Fibroblast of lung (primary cell): ENCODE data around the gene HPCAL1. TPM values are rescaled to one million over a fixed set of nuclear protein-coding genes. Genes with fewer than 3 reads are reported as not detected.

Experiments
- DNase-seq, 2 donors: peaks; one replicate each; pipeline versions ENCODE4 v3.0.0 to v3.0.0-alpha.2; 2010; ENCODE audit warnings: low read depth in 2 of 2
- H2AFZ ChIP-seq: 2 replicates; pipeline ENCODE4 v1.5.1; 2012; ENCODE audit warnings: low read length, control low read depth, inconsistent platforms
- H3K27ac ChIP-seq: 2 replicates; pipeline ENCODE4 v1.5.1; 2011; ENCODE audit warnings: low read length, control low read depth; ENCODE audit not compliant: insufficient read depth
- H3K27me3 ChIP-seq: 2 replicates; pipeline ENCODE4 v1.5.1; 2011; ENCODE audit warnings: mild to moderate bottlenecking, low read length; ENCODE audit not compliant: control insufficient read depth, insufficient read depth
- H3K36me3 ChIP-seq: 2 replicates; pipeline ENCODE4 v1.5.1; 2011; ENCODE audit warnings: low read length; ENCODE audit not compliant: control insufficient read depth, insufficient read depth
- H3K4me1 ChIP-seq: 2 replicates; pipeline ENCODE4 v1.5.1; 2011; ENCODE audit warnings: low read length; ENCODE audit not compliant: control insufficient read depth, insufficient read depth; ENCODE audit errors: extremely low read depth
- H3K4me2 ChIP-seq: 2 replicates; pipeline ENCODE4 v1.5.1; 2011; ENCODE audit warnings: low read length, control low read depth; ENCODE audit not compliant: insufficient read depth; ENCODE audit errors: extremely low read depth
- H3K4me3 ChIP-seq, 4 experiments: fragments of 200-600 bp in 1 of 4; sonication (generic) in 1 of 4; replicated peaks in 1 of 4; 2 replicates each; pipeline ENCODE4 v1.5.1; 2011 to 2016; ENCODE audit warnings: low read length in 4 of 4, low read depth in 3 of 4, mild to moderate bottlenecking in 3 of 4, control low read depth in 2 of 4, inconsistent platforms in 1 of 4, mixed read lengths in 1 of 4; ENCODE audit not compliant: insufficient read depth in 1 of 4; ENCODE audit errors: control extremely low read depth in 1 of 4
- H3K79me2 ChIP-seq: 2 replicates; pipeline ENCODE4 v1.5.1; 2012; ENCODE audit warnings: mild to moderate bottlenecking, low read length, inconsistent platforms; ENCODE audit not compliant: control insufficient read depth, insufficient read depth
- H3K9ac ChIP-seq: 2 replicates; pipeline ENCODE4 v1.5.1; 2011; ENCODE audit warnings: mild to moderate bottlenecking, low read length, control low read depth; ENCODE audit not compliant: insufficient read depth
- H3K9me3 ChIP-seq: 2 replicates; pipeline ENCODE4 v1.5.1; 2012; ENCODE audit warnings: low read depth, low read length; ENCODE audit not compliant: control insufficient read depth, insufficient read depth
- H4K20me1 ChIP-seq: 2 replicates; pipeline ENCODE4 v1.5.1; 2011; ENCODE audit warnings: low read length; ENCODE audit not compliant: control insufficient read depth, insufficient read depth; ENCODE audit errors: extremely low read depth
- EZH2 ChIP-seq: IDR thresholded peaks from 2 replicates; pipeline ENCODE4 v1.5.1; 2012; ENCODE audit warnings: low read length, control low read depth, mild to moderate bottlenecking; ENCODE audit errors: missing control alignments
- polyA plus RNA-seq, 2 donors: library from polyadenylated mRNA; depleted of rRNA in 1 of 2; stranded (reverse) in 1 of 2; unstranded in 1 of 2; fragments of >200 nt; gene quantifications; 2 replicates each; pipeline ENCODE4 v1.2.1, GENCODE V29; 2011 to 2012; ENCODE audit warnings: missing spikeins in 1 of 2
- total RNA-seq: library from RNA; depleted of rRNA; stranded (reverse); fragments of >200 nt; gene quantifications from 2 replicates; pipeline ENCODE4 v1.2.1, GENCODE V29; 2014
- TF ChIP-seq, protein P1 (sequence below), 2 donors: IDR thresholded peaks in 1 of 2; conservative IDR thresholded peaks in 1 of 2; 1 replicate in 1 of 2; 2 replicates in 1 of 2; pipeline ENCODE4 v1.5.1; 2011 to 2012; ENCODE audit warnings: low read length in 2 of 2, control low read depth in 1 of 2, inconsistent platforms in 1 of 2, low read depth in 1 of 2, mild to moderate bottlenecking in 1 of 2

HPCAL1 gene
- total and polyA plus RNA-seq, 2 donors (not counting 1 experiment from before 2014, with no cell fraction given) = 11.4 to 34.5 TPM

DNA sequence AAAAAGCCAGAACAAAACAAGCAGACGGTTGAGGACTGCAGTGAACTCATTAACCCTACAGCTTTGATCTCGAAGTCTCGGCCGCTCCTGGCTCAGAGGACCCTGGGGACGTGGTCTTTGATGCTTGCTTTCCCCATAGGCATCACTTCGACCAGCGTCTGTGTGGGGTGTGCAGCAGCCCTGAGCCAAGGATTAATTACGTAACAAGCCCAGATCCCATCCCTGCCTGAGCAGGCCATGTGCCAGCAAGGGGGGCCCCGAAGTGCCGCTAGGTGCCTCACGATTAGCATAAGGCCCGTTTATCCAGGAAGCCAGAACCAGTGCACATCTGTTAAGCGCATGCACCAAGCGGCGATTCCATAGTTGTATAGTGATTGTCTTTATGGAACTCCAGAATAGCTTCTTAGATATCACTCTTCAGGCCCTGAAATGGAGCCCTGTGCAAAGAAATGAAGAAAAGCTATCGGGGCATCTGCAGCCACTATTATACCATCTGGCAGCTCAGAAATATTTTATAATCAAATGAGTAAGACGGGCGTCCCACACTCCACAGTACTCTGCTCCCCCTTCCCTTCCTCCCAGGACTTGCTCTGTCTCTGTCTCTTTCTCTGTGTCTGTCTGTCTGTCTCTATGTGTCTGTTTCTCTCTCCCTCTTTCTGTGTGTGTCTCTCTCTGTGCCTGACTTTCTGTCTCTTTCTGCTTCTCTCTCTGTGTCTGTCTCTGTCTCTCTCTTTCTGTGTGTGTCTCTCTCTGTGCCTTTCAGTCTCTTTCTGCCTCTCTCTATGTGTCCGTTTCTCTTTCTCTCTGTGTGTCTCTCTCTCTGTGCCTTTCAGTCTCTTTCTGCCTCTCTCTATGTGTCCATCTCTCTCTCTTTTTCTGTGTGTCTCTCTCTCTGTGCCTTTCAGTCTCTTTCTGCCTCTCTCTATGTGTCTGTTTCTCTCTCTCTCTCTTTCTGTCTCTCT is 41.7 kb downstream of the HPCAL1 start:
- H2AFZ ChIP-seq = no peak overlapping the region

DNA sequence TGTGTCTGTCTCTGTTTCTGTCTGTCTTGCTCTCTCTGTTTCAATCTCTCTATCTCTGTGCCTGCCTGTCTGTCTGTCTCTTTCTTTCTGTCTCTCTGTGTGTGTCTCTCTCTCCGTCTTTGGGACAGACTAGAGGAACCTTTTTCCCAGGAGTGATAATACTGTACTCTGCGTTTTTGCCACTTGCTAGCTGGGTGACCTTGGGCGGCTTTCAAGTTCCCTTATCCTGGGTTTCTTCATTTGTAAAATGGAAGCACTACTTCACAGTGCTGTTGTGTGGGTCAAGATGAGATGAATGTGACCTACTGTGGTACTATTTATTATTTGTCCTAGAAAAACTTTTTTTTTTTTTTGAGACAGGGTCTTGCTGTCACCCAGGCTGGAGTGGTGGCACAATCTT is 42.4 kb downstream of the HPCAL1 start:
- Histone ChIP-seq H3K36me3 (no peaks in the 10 kb centered on the region), H3K79me2 (no peaks in the 10 kb centered on the region)
- no peak for DNase-seq

More for the DNA sequence above, 41.7 kb downstream of the HPCAL1 start:
- Histone ChIP-seq H3K4me2 (no peak overlapping the region), H3K4me3 (no peak overlapping the region), H3K27ac (no peak overlapping the region), H3K4me1 (no peaks in the 10 kb centered on the region), H4K20me1 (no peaks in the 10 kb centered on the region), H3K36me3 (no peaks in the 10 kb centered on the region), H3K27me3 (no peaks in the 10 kb centered on the region), H3K9ac (no peak overlapping the region), H3K79me2 (no peaks in the 10 kb centered on the region), H3K9me3 (no peaks in the 10 kb centered on the region)
- TF ChIP-seq EZH2 = no peak
- TF ChIP-seq, protein P1, sequence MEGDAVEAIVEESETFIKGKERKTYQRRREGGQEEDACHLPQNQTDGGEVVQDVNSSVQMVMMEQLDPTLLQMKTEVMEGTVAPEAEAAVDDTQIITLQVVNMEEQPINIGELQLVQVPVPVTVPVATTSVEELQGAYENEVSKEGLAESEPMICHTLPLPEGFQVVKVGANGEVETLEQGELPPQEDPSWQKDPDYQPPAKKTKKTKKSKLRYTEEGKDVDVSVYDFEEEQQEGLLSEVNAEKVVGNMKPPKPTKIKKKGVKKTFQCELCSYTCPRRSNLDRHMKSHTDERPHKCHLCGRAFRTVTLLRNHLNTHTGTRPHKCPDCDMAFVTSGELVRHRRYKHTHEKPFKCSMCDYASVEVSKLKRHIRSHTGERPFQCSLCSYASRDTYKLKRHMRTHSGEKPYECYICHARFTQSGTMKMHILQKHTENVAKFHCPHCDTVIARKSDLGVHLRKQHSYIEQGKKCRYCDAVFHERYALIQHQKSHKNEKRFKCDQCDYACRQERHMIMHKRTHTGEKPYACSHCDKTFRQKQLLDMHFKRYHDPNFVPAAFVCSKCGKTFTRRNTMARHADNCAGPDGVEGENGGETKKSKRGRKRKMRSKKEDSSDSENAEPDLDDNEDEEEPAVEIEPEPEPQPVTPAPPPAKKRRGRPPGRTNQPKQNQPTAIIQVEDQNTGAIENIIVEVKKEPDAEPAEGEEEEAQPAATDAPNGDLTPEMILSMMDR (conservative IDR thresholded peaks at IDR 0.05 in 1 of 2, IDR thresholded peaks at IDR 0.05 in 1 of 2; ENCODE audit: low read depth in 1 of 2, low read length in 2 of 2) = no peak
- DNase-seq = peak; percentile 20 to 36

DNA sequence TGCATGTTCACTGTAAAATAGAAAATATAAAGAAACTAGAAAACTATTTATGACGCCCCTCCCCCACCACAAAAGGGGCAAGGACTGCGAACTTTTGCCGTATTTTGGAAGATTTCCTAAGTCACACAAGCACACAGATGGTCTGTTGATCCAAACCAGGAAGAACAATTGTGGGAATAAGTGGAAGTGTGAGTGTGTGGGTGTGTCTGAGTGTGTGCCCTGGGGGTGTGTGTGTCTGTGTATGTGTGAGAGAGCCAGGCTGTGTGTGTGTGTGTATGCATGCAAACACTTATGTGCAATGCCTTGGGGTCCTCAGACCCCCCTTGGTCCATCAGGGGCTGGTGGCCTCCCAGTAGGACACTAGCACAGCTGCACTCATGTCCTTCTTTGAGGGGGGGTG is 43.1 kb downstream of the HPCAL1 start:
- Histone ChIP-seq H3K27ac (no peak overlapping the region), H3K79me2 (no peaks in the 10 kb centered on the region), H3K36me3 (no peaks in the 10 kb centered on the region), H3K27me3 (no peaks in the 10 kb centered on the region), H3K9me3 (no peaks in the 10 kb centered on the region), H2AFZ (no peak overlapping the region), H3K4me2 (no peak overlapping the region), H3K4me1 (no peaks in the 10 kb centered on the region), H4K20me1 (no peaks in the 10 kb centered on the region), H3K4me3 (no peak overlapping the region), H3K9ac (no peak overlapping the region)
- TF ChIP-seq, protein P1 (conservative IDR thresholded peaks at IDR 0.05 in 1 of 2, IDR thresholded peaks at IDR 0.05 in 1 of 2; ENCODE audit: low read depth in 1 of 2, low read length in 2 of 2) = no peak
- no peak for DNase-seq

More for the DNA sequence above, 42.4 kb downstream of the HPCAL1 start:
- Histone ChIP-seq H3K4me2 (no peak overlapping the region), H2AFZ (no peak overlapping the region), H4K20me1 (no peaks in the 10 kb centered on the region), H3K4me1 (no peaks in the 10 kb centered on the region), H3K9ac (no peak overlapping the region), H3K27ac (no peak overlapping the region), H3K27me3 (no peaks in the 10 kb centered on the region), H3K4me3 (no peak overlapping the region), H3K9me3 (no peaks in the 10 kb centered on the region)
- TF ChIP-seq, protein P1 (conservative IDR thresholded peaks at IDR 0.05 in 1 of 2, IDR thresholded peaks at IDR 0.05 in 1 of 2; ENCODE audit: low read depth in 1 of 2, low read length in 2 of 2) = no peak
- TF ChIP-seq EZH2 = no peak
